SW480 (cell line): ENCODE results near the gene TNPO3.
A peak's percentile ranks its signal among the peaks of the same experiment; 100 is the strongest.

ENCODE experiments used
- DNase-seq: peaks from one replicate; pipeline ENCODE4 v3.0.0-alpha.2; 2016; ENCODE audit warnings: low spot score

Gene TNPO3

GRCh38 chr7:128939075-128939860 is 115.6 kb downstream of the TNPO3 start:
- no peak for DNase-seq

GRCh38 chr7:128938544-128939074 is 116.3 kb downstream of the TNPO3 start:
- peak; percentile 33 for DNase-seq

- peak; percentile 82 for DNase-seq
Observed at GRCh38 chr7:128937647-128938543, 117.0 kb downstream of the TNPO3 start, which contains the start of gene IRF5. Gene IRF5 (plus strand): TSS chr7:128937927. CDS start chr7:128942082, 4,155 bp downstream.

GRCh38 chr7:128937271-128937646 is 117.7 kb downstream of the TNPO3 start:
- DNase-seq: no peak

GRCh38 chr7:128936798-128937197 is 118.1 kb downstream of the TNPO3 start:
- no peak for DNase-seq

GRCh38 chr7:128935342-128935730 is 119.6 kb downstream of the TNPO3 start:
- DNase-seq: no peak

- DNase-seq: no peak
Observed at GRCh38 chr7:128934361-128935341, 120.3 kb downstream of the TNPO3 start.

- DNase-seq: no peak
Observed at GRCh38 chr7:128933180-128933891, 121.6 kb downstream of the TNPO3 start.

- DNase-seq: no peak
Observed at GRCh38 chr7:128932862-128933179, 122.1 kb downstream of the TNPO3 start.

- no peak for DNase-seq
Observed at GRCh38 chr7:128931965-128932861, 122.7 kb downstream of the TNPO3 start.

GRCh38 chr7:128931190-128931798 is 123.6 kb downstream of the TNPO3 start:
- DNase-seq: no peak

- DNase-seq: no peak
Observed at GRCh38 chr7:128928882-128929788, 125.8 kb downstream of the TNPO3 start.

GRCh38 chr7:128928159-128928813 is 126.6 kb downstream of the TNPO3 start:
- DNase-seq: no peak

GRCh38 chr7:128924707-128925588 is 130.0 kb downstream of the TNPO3 start:
- DNase-seq: no peak

GRCh38 chr7:128923411-128923800 is 131.5 kb downstream of the TNPO3 start:
- DNase-seq: no peak

GRCh38 chr7:128922496-128923410 is 132.2 kb downstream of the TNPO3 start:
- DNase-seq: no peak
